Measurements from ENCODE around the gene PHF1. TPM values are rescaled to one million over a fixed set of nuclear protein-coding genes. Genes with fewer than 3 reads are reported as not detected.
"Not testable (repeated sequence)": the region's sequence is repeated elsewhere in the genome, so short reads cannot be mapped to it uniquely, and the experiment has no call there.

PHF1 gene
- total RNA-seq = 10 to 100 TPM; 46.8 to 86.1 (median 77.3) TPM

- peak within 1 kb of the TSS; percentile 98 to 100 (median 98) for H3K27ac ChIP-seq
- peak in 2 of 3 donors; percentile 76 to 79 for DNase-seq
- H3K27me3 ChIP-seq = no peaks in the 10 kb centered on the region
- H3K4me3 ChIP-seq = peak within 1 kb of the TSS; percentile 91 to 99 (median 94)
- no peaks in the 10 kb centered on the region for H3K9me3 ChIP-seq
- no peak for TF ChIP-seq POLR2A (IDR thresholded peaks at IDR 0.05)
- TF ChIP-seq CTCF (IDR thresholded peaks at IDR 0.05) = no peak
- peaks cover 0 to 15% (median 7%) of the 10 kb centered on the region in 4 donors for H3K4me1 ChIP-seq
- H3K36me3 ChIP-seq = peaks cover 0 to 36% (median 0%) of the 10 kb centered on the region in 3 donors
These were observed at the start of gene PHF1 for GRCh38 chr6:33410711-33411631. TSS of gene PHF1 (plus strand) at chr6:33411014. CDS start at chr6:33412264, 1,250 bp downstream.

DNA sequence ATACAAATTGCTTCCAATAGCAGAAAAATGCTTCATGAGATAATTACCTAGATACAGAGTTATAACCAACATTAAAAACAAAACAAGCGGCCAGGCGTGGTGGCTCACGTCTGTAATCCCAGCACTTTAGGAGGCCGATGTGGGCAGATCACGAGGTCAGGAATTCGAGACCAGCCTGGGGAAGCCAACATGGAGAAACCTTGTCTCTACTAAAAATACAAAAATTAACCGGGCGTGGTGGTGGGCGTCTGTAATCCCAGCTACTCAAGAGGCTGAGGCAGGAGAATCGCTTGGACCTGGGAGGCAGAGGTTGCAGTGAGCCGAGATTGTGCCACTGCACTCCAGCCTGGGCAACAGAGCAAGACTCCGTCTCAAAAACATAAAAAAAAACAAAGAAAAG is 47.3 kb upstream of the PHF1 start:
- not testable (repeated sequence) for H3K36me3 ChIP-seq, H3K27ac ChIP-seq, H3K4me3 ChIP-seq, H3K4me1 ChIP-seq, DNase-seq, H3K9me3 ChIP-seq, H3K27me3 ChIP-seq

- H3K4me3 ChIP-seq, H3K9me3 ChIP-seq, H3K36me3 ChIP-seq, H3K27ac ChIP-seq, DNase-seq, H3K4me1 ChIP-seq, H3K27me3 ChIP-seq: not testable (repeated sequence)
These were observed 46.2 kb upstream of the PHF1 start for GRCh38 chr6:33364475-33365205.

- H3K27ac ChIP-seq, H3K27me3 ChIP-seq: not testable (repeated sequence)
These were observed 45.4 kb upstream of the PHF1 start for GRCh38 chr6:33365206-33365971.

DNA sequence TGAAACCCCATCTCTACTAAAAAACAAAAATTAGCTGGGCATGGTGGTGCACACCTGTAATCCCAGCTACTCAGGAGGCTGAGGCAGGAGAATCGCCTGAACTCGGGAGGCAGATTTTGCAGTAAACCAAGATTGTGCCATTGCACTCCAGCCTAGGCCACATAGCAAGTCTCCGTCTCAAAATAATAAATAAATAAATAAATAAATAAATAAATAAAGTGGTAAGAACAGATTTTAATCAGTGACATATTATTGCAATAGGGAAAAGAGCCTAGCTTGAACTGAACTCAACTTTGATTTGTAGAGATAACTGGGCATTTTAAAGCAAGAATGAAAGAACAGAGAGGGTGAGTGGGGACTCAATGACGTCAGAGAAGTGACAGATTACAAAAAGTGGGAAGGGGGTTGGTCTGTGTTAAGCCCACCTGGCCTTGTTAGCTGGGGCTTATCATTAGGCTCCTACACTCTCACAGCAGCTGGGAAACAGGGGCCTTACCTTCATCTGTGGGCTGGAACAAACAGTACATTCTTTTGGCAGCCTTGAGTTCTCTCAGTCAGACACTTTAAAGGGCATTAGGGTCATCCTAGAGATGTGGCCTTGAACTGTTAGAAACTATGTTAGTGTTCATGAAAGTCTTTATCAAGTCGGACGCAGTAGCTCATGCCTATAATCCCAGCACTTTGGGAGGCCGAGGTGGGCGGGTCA is 43.7 kb upstream of the PHF1 start:
- H3K4me1 ChIP-seq = no peaks in the 10 kb centered on the region
- no peaks in the 10 kb centered on the region for H3K9me3 ChIP-seq
- no peaks in the 10 kb centered on the region for H3K36me3 ChIP-seq
- no peak for DNase-seq
- no peaks in the 10 kb centered on the region for H3K27me3 ChIP-seq
- H3K27ac ChIP-seq = no peak overlapping the region
- H3K4me3 ChIP-seq = no peak overlapping the region
- no peak for TF ChIP-seq CTCF (IDR thresholded peaks at IDR 0.05)
- TF ChIP-seq POLR2A (IDR thresholded peaks at IDR 0.05) = no peak

More at GRCh38 chr6:33365206-33365971, 45.4 kb upstream of the PHF1 start:
- H3K4me1 ChIP-seq, H3K4me3 ChIP-seq, H3K36me3 ChIP-seq, DNase-seq, H3K9me3 ChIP-seq: not testable (repeated sequence)

GRCh38 chr6:33367715-33368025 is 43.1 kb upstream of the PHF1 start:
- H3K27me3 ChIP-seq, H3K9me3 ChIP-seq, H3K36me3 ChIP-seq, DNase-seq, H3K27ac ChIP-seq, H3K4me1 ChIP-seq, H3K4me3 ChIP-seq: not testable (repeated sequence)

- H3K27me3 ChIP-seq, H3K9me3 ChIP-seq, H3K36me3 ChIP-seq, H3K27ac ChIP-seq, DNase-seq, H3K4me3 ChIP-seq: not testable (repeated sequence)
- peaks cover 0 to 14% (median 0%) of the 10 kb centered on the region in 4 donors for H3K4me1 ChIP-seq
These were observed 38.9 kb upstream of the PHF1 start for GRCh38 chr6:33371901-33372300.

Measured in Peyer's patch (tissue), 4 donors.